DMS114 treated with DMSO at 0.1 percent for 48 hours (cell line): Measurements from ENCODE around the gene UBA52.

Source experiments
- DNase-seq: peaks from one replicate; lab custom pipeline; 2025; ENCODE audit not compliant: unreplicated experiment; lab: John Stamatoyannopoulos, UW

The UBA52 gene

GRCh38 chr19:18607226-18608101, 35.8 kb downstream of the UBA52 start:
- no peak for DNase-seq

- no peak for DNase-seq
Observed at GRCh38 chr19:18608102-18608804, 36.6 kb downstream of the UBA52 start.

GRCh38 chr19:18608805-18609716, 37.4 kb downstream of the UBA52 start:
- DNase-seq, result no peak

DNA sequence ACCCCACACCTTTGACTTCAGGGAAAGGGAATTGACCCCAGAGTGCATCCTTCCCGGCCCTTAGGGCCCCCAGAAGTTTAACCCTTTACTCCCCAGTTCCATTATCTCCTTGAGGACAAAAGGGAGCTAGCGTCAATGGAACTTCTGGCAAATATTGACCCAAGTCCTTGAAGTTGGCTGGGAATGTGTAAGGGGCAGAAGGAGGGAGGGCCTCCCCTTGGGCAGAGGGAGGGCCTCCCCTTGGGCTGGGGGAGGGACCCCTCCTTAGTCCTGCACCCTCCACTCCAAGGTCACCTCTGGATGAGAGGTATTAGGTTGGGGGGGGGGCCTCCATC, 38.0 kb downstream of the UBA52 start:
- no peak for DNase-seq

GRCh38 chr19:18610245-18610555, 38.5 kb downstream of the UBA52 start:
- no peak for DNase-seq

GRCh38 chr19:18610556-18611326, 39.1 kb downstream of the UBA52 start:
- no peak for DNase-seq

GRCh38 chr19:18611327-18612050, 39.8 kb downstream of the UBA52 start:
- DNase-seq, result no peak

GRCh38 chr19:18612051-18612771, 40.6 kb downstream of the UBA52 start:
- no peak for DNase-seq

GRCh38 chr19:18612772-18613588, 41.3 kb downstream of the UBA52 start, which contains the start of gene TMEM59L:
Gene TMEM59L (plus strand): TSS chr19:18612870. CDS start chr19:18612959, 89 bp downstream.
- no peak for DNase-seq

DNA sequence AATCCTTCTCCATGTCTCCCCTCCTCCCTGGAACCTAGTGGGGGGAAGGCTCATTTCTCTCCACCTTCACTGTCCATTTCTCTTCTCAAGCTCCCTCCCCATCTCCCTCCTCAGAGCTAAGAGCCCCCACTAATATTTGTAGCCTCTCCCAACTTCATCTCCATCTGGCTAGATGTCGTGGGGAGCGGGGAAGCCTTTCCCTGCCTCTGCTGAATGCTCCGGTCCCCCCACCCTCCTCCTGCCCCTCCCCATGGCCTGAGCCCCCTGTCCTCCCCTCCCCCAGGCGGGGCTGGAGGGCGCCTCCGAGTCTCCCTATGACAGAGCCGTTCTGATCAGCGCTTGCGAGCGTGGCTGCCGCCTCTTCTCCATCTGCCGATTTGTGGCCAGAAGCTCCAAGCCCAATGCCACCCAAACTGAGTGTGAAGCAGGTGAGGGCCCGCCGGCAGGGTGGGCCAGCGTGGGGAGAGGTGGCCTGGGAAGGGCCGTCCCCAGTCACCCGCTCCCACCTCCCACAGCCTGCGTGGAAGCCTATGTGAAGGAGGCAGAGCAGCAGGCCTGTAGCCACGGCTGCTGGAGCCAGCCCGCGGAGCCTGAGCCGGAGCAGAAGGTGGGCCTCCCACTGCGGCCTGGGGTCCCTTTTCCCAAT, 42.1 kb downstream of the UBA52 start:
- DNase-seq, result no peak

DNA sequence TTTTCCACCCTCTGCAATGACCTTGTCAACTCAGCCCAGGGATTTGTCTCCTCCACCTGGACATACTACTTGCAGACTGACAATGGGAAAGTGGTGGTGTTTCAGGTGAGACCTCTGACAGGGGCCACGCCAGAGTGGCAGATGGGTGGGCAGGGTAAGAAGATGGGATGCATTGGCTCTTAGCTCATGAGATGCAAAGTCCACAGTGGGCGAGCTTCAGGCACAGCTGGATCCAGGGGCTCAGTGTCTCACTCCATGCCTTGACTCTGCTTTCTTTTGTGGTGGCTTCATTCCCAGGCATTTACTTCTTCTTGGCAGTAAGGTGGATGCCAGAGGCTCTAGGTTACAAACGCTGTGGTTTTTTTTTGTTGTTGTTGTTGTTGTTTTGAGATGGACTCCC, 44.4 kb downstream of the UBA52 start:
- no peak for DNase-seq

GRCh38 chr19:18617562-18617961, 45.9 kb downstream of the UBA52 start:
- DNase-seq, result no peak

GRCh38 chr19:18618236-18618635, 46.6 kb downstream of the UBA52 start:
- no peak for DNase-seq

- DNase-seq, result no peak
Observed at GRCh38 chr19:18620311-18620710, 48.7 kb downstream of the UBA52 start.

DNA sequence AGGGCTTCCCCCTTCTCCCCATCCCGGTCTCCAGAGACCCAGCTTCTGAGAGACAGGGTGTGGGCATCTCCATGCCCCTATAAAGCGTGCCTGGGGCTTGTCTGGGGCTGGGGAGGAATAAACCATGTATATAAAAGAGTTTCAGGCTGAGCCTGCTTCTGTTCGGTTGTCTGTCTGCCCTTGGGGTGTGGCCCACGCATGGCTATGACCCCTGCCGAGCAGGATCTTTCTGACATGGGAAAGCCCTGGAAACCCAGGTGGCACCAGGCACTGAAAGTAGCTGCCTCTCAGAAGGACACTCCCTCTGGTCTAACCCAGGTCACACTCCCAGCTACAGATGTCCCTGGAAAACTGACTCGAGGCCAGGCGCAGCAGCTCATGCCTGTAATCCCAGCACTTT, 49.2 kb downstream of the UBA52 start:
- no peak for DNase-seq

GRCh38 chr19:18626906-18627305, 55.2 kb downstream of the UBA52 start:
- DNase-seq, result no peak
